HG03442 (cell line): ENCODE measurements around the gene HLA-DQB1.
"Not testable (repeated sequence)": the region's sequence is repeated elsewhere in the genome, so short reads cannot be mapped to it uniquely, and the experiment has no call there.

ENCODE experiments used
- ATAC-seq: cut with Tn5 transposase; IDR thresholded peaks from one replicate; pipeline ENCODE4 v1.9.1; 2021; ENCODE audit warnings: mild to moderate bottlenecking, moderate library complexity; ENCODE audit not compliant: unreplicated experiment

Gene HLA-DQB1

GRCh38 chr6:32629793-32630192, 36.7 kb downstream of the HLA-DQB1 start:
- ATAC-seq: not testable (repeated sequence)

GRCh38 chr6:32627831-32628230, 38.6 kb downstream of the HLA-DQB1 start:
- ATAC-seq: no peak

- ATAC-seq: no peak
These were observed 39.2 kb downstream of the HLA-DQB1 start for GRCh38 chr6:32627249-32627648.

GRCh38 chr6:32625137-32625536, 41.3 kb downstream of the HLA-DQB1 start:
- ATAC-seq: no peak

GRCh38 chr6:32624565-32624964, 41.9 kb downstream of the HLA-DQB1 start:
- no peak for ATAC-seq

GRCh38 chr6:32623693-32624092, 42.8 kb downstream of the HLA-DQB1 start:
- no peak for ATAC-seq

- peak; percentile 69 for ATAC-seq
These were observed 43.7 kb downstream of the HLA-DQB1 start for GRCh38 chr6:32622545-32623401.

GRCh38 chr6:32621372-32621771, 45.1 kb downstream of the HLA-DQB1 start:
- ATAC-seq: no peak

- no peak for ATAC-seq
These were observed 48.7 kb downstream of the HLA-DQB1 start for GRCh38 chr6:32617751-32618150.

- ATAC-seq: no peak
These were observed 50.4 kb downstream of the HLA-DQB1 start for GRCh38 chr6:32615885-32616532.

GRCh38 chr6:32614366-32615081, 51.9 kb downstream of the HLA-DQB1 start:
- no peak for ATAC-seq

- ATAC-seq: no peak
These were observed 53.0 kb downstream of the HLA-DQB1 start for GRCh38 chr6:32613475-32613874.

GRCh38 chr6:32610682-32611296, 55.7 kb downstream of the HLA-DQB1 start:
- no peak for ATAC-seq

GRCh38 chr6:32609731-32610640, 56.5 kb downstream of the HLA-DQB1 start:
- ATAC-seq: peak; percentile 84
